HT-29 (cell line): Measurements from ENCODE around the gene PROC. TPM values are rescaled to one million over a fixed set of nuclear protein-coding genes. Genes with fewer than 3 reads are reported as not detected.

Source experiments
- DNase-seq: peaks from one replicate; pipeline ENCODE4 v3.0.0-alpha.2; 2015; ENCODE audit warnings: low spot score
- small RNA-seq: library from RNA; depleted of rRNA; stranded (forward); fragments of <200 nt; gene quantifications from one replicate; pipeline ENCODE3, GENCODE V24; 2014
- total RNA-seq: library from RNA; depleted of rRNA; stranded (reverse); fragments of >200 nt; shearing (Covaris generic); gene quantifications from 2 replicates; pipeline ENCODE4 v1.2.3, GENCODE V29; 2014; rRNA removed

PROC gene
- total RNA-seq, 1 experiment from 2014 or later = 0.74 TPM

DNA sequence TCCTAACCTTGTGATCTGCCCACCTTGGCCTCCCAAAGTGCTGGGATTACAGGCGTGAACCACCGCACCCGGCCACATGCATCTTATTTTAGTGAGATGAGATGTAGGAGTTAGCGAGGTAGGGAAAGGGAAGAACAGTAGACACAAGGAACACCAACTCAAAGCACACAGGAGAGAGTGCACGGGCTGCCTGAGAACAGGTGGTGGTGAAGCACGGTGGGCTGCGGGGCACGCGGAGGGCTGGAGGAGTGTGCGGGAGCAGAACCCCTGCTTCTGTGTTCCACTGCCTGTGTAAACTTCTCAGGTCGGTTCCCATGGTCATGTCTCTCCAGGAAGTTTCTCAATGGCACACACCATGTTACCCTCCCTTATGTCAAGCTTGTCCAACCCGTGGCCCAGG lies 38.7 kb downstream of the PROC start:
- DNase-seq = no peak

DNA sequence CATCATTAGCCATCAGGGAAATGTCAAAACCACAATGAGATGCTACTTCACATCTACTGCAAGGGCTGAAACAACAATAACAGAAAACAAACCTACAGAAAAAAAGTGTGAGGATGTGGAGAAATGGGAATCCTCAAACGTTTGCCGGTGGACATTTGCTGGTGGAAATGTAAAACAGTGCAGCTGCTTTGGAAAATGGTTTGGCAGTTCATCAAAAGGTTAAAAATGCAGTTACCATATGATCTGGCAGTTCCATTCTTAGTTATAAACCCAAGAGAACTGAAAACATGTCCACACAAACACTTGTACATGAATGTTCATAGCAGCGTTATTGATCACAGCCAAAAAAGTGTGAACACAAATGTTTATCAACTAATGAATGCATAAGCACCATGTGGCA lies 44.2 kb downstream of the PROC start:
- no peak for DNase-seq

DNA sequence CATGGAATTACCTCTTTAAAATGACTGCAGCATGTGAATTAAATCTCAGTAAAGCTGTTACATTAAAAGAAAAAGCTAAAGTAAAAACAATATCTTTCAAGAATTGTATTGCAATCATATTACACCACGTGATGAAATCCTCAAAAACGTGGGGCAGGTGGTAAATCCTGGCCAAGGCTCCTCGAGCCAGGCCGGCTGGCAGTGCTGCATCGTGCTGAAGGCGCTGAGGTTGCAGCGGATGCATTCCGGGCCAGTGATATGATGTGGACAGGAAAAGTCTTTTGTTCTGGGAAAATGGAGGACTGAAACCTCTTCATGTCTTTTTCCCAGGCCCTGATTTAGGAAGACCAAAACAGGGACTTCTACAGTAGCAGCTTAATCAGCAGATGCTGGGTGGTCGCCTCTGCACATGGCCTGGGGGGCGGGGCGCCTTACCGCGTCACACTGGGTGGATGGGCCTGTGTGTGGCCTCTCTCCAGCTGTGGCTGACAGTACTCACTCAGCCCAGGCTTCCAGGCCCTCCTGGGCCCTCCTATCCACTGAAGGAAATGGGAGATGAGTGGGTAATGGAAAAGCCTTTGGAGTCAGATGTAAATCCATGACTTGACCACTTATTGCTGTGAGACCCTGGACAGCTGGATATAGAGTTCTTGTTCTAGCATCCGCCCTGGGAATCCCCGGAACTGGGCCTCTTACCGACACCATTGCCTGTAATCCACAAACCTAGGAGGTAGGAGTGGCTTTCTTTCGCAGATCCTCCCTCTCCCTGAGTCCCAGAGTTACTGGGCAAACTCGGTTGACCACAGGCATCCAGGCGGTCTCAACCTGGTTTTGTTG lies 45.1 kb downstream of the PROC start:
- no peak for DNase-seq

DNA sequence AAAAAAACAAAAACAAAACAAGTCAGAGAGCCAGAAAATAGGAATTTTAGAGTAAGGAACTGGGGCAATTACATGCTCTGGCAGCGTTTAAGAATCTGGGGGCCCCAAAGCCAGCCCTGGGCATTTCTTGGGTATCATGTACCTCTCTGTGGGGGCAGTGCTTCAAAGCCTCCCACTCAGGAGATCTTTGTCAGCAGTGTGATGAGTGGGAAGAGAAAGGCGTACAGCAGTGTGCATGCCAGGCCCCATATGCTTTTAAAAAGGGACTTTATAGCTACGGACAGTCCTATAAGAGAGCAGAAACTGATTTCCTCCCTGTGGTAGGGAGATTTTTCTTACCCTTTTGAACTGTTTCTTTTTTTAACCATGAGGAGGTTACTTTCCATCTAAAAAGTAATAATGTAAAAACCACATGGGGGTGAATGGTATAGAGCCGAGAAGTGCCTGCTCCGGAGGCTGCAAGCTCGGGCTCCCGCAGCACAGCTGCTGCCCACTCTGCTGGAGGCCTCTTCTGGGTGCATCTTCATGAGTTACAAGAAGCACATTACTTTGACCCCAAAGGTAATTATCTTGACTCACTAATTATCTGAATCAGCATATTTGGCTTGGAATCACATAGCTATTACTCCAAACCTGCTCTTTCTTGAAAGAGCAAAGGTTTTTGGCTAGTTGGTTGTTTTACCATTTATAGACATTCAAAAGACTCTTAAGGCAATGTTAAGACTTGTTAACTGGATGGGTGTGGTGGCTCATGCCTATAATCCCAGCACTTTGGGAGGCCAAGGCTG lies 46.4 kb downstream of the PROC start:
- DNase-seq = no peak

DNA sequence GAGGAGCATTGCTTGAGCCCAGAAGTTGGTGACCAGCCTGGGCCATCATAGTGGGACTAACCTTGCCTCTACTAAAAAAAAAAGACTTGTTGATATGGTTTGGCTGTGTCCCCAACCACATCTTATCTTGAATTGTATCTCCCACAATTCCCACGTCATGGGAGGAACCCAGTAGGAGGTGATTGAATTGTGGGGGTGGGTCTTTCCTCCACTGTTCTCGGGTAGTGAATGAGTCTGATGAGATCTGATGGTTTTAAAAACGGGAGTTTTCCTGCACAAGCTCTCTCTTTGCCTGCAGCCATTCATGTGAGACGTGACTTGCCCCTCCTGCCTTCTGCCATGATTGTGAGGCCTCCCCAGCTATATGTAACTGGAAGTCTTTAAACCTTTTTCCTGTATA lies 47.0 kb downstream of the PROC start:
- DNase-seq = no peak

DNA sequence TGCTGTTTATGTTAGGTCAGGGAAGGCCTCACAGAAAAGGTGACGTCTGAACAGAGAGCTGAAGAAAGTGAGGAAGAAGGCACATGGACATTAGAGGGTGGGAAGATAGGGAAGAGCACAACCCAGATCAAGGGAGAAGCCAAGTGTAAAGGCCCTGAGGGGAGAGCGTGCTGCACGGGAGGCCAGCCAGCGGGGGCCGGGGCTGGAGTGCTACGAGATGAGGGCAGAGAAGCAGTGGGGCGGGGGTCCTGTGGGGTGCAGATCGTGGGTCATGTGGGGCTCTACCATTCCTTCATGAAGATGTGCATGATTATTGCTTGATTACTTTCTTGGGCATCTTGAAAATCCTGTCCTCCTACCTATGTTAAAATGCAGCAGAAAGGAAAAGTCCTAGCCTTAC lies 50.8 kb downstream of the PROC start:
- no peak for DNase-seq

DNA sequence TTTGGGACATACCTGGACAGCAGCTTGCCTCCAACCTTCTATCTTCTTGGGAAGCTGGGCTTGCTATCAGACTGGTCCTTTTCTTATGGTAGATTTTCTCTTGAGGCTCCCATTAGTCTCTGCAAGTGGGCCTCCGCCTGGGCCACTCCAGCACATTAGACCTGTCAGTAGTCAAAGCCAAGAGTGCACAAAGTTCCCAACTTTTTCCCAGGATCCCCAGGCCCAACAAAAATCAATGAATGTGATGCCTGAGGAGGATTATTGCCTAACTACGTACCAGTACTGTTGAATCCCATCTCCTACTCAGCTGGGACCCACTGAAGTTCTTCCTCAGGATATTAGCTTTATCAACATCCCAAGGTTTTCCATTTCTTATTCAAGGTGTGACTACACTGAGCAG lies 51.7 kb downstream of the PROC start:
- DNase-seq = no peak

DNA sequence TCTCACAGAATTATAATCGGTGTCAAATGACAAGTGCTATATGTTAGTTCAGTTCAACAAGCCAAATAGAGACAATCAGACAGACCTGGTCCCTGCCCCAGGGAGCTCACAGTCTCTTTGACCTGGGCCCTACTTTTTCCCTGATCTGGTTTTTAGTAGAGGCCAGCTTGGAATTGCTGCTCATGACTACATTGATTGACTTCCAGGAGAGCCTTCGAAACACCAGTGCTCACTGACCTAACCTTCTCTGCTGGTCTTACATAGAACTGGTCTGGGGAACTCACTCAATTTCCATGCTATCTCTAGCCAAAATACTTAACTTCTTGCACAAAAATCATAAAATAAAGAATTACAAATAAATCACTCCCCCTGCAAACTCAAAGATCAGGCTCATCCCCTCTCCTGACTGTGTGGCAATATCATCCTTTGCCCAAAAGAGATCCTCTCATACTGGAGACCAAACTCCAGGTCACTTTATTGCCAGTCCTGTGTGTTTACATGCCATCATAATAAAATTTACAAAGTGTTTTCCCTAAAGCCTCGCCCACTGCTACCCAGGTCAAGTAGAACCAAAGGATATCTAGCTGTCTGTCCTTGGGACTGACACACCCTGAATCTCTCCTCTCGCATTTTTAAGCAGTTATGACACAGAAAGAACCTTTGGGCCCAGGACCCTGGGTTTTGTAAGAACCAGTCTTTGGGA lies 53.2 kb downstream of the PROC start:
- no peak for DNase-seq

DNA sequence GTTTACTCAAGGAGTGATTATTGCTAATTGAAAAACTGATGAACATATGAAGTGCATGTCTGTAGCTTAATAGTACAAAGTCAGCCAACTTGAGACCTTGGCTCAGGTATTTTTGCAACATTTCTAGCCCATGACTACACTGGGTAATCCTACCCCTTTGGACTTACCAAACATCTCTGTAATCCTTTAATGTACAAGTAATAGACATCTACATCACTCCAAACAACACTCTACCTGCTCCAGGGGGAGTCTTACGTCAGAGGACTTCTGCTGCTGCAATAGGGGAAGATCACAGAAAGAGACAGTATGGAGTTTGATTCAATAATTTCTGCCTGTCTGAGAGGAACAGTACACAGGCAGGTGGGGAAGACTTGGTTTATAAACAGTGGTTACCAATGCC lies 54.0 kb downstream of the PROC start:
- no peak for DNase-seq

DNA sequence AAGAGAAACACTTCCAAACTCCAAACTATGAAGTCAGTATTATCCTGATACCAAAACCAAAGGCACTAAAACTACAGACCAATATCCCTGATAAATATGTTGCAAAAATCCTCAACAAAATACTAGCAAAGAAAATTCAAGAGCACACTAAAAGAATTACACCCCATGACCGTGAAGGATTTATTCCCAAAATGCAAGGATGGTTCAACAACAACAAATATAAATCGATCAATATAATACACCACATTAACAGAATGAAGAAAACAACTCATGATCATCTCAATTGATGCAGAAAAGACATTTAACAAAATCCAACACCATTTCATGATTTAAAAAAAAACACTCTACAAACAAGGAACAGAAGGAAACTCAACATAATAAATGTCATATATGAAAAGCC lies 57.6 kb downstream of the PROC start:
- no peak for DNase-seq

Small RNA genes within 50 kb of the gene (small RNA-seq; reads per million reads assigned to genes)
- gene MIR4783 = not detected
- gene RNU4-48P = not detected

Other genes with a start within 250 kb of the PROC start
- not detected in 2 replicates for gene CYP27C1, start 198.1 kb upstream of the PROC start, total RNA-seq
- gene ERCC3, start 124.3 kb upstream of the PROC start, total RNA-seq = 28.7 and 28.8 TPM in 2 replicates
- 52.8 and 69.4 TPM in 2 replicates for gene MAP3K2, start 30.5 kb upstream of the PROC start, total RNA-seq
- gene IWS1, start 108.1 kb downstream of the PROC start, total RNA-seq = 34.8 and 43.1 TPM in 2 replicates
- 4.8 and 5.4 TPM in 2 replicates for gene MYO7B, start 117.3 kb downstream of the PROC start, total RNA-seq
- gene GPR17, start 227.7 kb downstream of the PROC start, total RNA-seq = 0.21 and 0.64 TPM in 2 replicates